ENCODE data around the gene DERA.
"Not testable (repeated sequence)": the region's sequence is repeated elsewhere in the genome, so short reads cannot be mapped to it uniquely, and the experiment has no call there.

The DERA gene

DNA sequence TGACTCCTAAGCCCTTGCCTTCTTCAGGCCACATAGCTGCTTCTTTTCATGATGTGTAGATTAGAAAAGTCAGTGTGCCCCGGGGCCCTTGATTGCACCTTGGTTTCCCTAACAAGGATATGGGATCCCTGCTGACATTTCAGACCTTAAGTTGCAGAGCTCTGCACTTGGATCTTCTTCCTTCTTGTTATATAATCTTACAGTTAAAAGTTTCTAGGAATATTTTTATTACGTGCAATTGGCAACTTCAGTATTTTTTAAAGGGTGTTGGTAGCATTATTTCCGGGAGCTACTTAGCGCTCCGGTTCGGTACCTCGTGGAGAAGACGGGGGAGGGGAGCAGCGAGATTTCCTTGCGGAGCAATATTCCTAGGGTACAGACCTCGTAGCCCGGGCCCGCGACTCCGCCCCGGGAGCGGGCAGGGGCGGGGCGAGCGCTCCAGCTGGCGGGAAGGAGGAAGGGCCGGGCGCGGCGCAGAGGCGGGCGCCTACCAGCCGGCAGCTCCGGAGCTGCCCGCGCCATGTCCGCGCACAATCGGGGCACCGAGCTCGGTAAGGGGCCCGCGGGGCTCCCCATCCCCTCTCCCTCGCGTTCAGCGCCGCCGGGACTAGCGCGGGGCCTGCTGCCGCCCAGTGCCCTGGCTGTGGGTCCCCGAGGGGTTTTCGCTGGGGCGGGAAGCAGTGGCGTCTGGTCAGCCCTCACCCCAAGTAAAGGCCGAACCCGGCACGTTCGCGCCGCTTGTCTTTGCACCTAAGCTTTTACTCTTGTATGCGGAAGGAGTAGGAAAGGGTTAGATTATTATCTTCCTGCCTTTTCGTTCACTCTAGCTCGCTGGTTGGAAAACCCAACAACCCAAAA, at the start of gene DERA:
Gene DERA, plus strand, starts transcription at position 469 of the 858 bp plus-strand sequence. Its CDS starts 52 bp downstream, at position 521.
- DNase-seq: peak; percentile 57

GRCh38 chr12:15861404-15861803, 49.7 kb upstream of the DERA start:
- DNase-seq: no peak

- DNase-seq: no peak
Measured at GRCh38 chr12:15862840-15863239, 48.3 kb upstream of the DERA start.

- DNase-seq: no peak
Measured at GRCh38 chr12:15863372-15863771, 47.8 kb upstream of the DERA start.

DNA sequence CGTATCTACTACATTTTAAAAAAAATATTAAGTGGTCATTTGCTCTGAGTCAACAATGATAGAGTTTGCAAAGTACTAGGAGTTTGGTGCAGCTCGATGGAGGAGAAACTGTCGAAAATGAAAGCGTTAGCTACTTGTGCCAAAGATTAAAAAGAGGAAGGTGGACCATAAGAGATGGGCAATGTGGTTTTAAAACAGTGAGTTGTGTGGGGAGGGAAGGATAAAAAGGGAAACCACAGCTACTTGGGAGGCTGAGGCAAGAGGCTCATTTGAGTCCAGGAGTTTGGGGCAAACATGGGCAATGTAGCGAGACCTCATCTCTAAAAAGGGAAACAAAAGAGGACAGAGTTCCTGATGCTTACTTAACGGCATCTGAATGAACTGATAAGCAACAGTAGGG, 47.1 kb upstream of the DERA start:
- DNase-seq: no peak

GRCh38 chr12:15868186-15868585, 42.9 kb upstream of the DERA start:
- DNase-seq: no peak

DNA sequence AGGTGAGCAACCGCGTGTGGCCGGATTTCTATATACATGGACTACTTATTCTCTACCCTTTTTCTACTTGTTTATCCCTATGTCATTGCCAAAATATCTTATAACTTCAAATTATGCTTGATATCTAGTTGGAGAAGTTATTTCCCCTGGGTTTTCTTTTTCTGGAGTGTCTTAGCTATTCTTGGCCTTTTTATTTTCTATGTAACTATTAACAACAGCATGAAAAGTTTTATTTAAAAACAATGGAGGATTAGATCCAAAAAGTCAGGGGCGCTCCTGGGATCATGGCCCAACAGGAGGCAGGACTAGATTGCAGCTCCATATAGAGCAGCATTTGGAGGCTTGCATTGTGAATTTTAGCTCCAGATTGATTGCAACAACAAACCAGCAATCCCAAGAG, 37.6 kb upstream of the DERA start:
- DNase-seq: no peak

GRCh38 chr12:15874556-15875145, 36.5 kb upstream of the DERA start:
- DNase-seq: not testable (repeated sequence)

GRCh38 chr12:15875863-15876262, 35.3 kb upstream of the DERA start:
- no peak for DNase-seq

GRCh38 chr12:15879413-15879812, 31.7 kb upstream of the DERA start:
- no peak for DNase-seq

DNA sequence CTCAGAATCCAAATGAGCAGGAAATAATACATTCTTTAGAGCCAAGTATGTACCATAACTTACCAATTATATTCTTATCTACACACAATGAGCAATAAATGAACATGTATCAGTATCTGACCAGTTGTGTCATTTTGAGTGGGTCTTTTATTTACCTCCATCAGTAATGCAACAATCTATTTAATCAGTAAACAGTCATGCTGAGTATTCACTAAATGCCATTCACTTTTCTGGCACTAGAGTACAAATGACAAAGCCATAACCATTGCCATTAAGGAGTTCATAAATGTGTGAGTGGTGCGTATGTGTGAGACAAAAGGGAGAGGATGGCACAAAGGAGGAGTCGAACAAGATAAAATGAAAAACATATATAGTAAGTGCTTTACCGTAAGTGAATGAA, 30.4 kb upstream of the DERA start:
- no peak for DNase-seq

- peak; percentile 98 for DNase-seq
Measured at GRCh38 chr12:15882118-15882971, 28.8 kb upstream of the DERA start, which contains the start of gene STRAP. TSS of gene STRAP (plus strand) at chr12:15882387. CDS start at chr12:15882708, 321 bp downstream.

- DNase-seq: no peak
Measured at GRCh38 chr12:15883536-15883935, 27.6 kb upstream of the DERA start.

GRCh38 chr12:15886372-15887042, 24.6 kb upstream of the DERA start:
- no peak for DNase-seq

- no peak for DNase-seq
Measured at GRCh38 chr12:15887043-15887817, 23.9 kb upstream of the DERA start.

DNA sequence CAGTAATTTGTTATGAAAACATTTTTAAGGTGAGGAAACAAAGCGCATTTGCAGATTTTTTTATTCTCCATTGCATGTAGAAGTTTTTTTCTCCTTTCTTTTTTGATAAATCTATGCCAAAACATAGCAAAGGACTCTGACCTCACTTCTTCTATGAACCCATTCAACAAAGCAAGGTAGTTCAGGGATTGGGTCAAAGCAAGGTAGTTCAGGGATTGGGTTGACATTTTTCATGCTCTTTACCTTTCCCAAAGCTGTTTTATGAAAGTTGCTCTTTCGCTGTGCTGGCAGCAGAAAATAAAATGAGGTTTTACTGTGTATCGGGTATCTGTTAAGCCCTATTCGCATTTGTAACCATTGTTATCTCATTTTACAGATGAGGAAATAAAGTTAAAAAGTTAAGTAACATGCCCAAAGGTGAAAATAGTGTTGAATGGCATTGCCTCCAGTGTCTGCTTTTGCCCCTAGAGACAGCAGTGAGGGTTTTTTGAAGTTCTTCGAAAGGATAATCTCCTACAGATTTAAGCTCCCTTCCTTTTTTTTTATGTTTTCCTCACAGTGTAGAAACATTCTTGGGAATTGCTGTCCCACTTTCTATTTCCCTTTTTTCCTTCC, 18.4 kb upstream of the DERA start:
- DNase-seq: no peak

GRCh38 chr12:15893260-15893659, 17.9 kb upstream of the DERA start:
- no peak for DNase-seq

- DNase-seq: no peak
Measured at GRCh38 chr12:15896867-15897266, 14.3 kb upstream of the DERA start.

- DNase-seq: no peak
Measured at GRCh38 chr12:15897433-15897832, 13.7 kb upstream of the DERA start.

DNA sequence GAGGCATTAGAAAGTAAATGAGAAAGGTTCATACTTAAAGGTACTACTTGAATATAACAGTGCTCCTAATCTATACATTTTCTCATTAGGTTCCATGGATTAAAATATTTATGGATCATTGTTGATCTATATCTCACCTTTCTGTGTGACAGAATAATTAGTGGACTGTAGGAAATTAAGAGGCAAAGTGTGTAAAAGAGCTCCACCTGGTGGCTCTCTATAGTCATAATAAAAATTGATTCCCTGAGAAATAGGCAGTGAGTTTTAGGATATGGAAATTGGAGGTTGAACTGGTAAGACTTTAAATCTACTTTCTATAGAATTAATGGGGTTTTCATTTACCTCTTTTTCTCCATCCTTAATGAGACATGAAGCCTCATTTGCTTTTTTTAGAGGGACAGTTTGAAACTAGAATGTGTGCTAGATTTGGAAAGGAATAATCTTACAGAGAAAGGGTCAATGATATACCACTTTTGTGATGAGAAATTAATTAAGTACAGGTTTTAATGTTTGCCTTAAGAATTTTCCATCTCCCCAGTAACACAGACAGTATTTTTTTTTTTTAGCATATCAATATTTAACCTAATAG, 11.8 kb upstream of the DERA start:
- peak; percentile 50 for DNase-seq

DNA sequence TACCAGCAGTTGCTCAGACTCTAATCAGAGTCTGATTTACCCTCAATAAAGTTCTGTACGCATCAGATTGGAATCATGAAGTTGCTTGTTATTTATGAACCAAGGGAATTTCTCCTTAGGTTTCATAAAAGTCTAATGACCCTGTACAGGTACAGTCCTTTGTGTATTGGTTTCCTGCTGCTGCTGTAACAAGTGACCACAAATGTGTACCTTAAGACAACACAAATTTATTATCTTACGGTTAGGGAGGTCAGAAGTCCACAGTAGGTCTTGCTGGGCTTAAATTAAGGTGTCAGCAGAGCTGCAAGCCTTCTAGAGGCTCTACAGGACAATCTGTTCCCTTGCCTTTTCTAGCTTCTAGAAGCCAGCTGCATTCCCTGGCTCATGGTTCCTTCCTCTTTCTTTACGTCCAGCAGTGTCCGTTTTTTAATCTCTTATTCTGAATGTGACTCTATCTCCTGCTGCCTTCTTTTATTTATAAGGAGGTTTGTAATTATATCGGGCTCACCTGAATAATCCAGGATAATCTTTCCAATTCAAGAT, 6.7 kb upstream of the DERA start:
- DNase-seq: no peak
